GM13976 (cell line): ENCODE results near the gene ARHGEF17.

Source experiments
- DNase-seq: peaks from one replicate; pipeline ENCODE4 v3.0.0; 2012; ENCODE audit warnings: low spot score
- CTCF ChIP-seq: IDR thresholded peaks from 2 replicates; pipeline ENCODE4 v1.5.1; 2012; ENCODE audit warnings: borderline replicate concordance, mild to moderate bottlenecking; ENCODE audit not compliant: insufficient read depth; ENCODE audit errors: extremely low read depth, missing control alignments, control extremely low read depth
- in situ Hi-C: fragments of 300-500 bp; cut with MboI; formaldehyde crosslinking; loops from one replicate; pipeline ENCODE4 v1.12.0; 2022; ENCODE audit warnings: low sequenced_read_pairs, mixed read lengths, inconsistent platforms; ENCODE audit not compliant: unreplicated experiment

ARHGEF17 gene

GRCh38 chr11:73412308-73412707 lies 104.2 kb downstream of the ARHGEF17 start:
- no peak for DNase-seq

GRCh38 chr11:73413256-73413655 lies 105.2 kb downstream of the ARHGEF17 start:
- no peak for TF ChIP-seq CTCF
- DNase-seq = no peak
- in situ Hi-C loops = no loop called here

More at GRCh38 chr11:73412308-73412707, 104.2 kb downstream of the ARHGEF17 start:
- no peak for TF ChIP-seq CTCF
- in situ Hi-C loops = no loop called here

- DNase-seq = peak; percentile 41
- in situ Hi-C loops = no loop called here
- no peak for TF ChIP-seq CTCF
Measured at GRCh38 chr11:73414977-73415651, 107.0 kb downstream of the ARHGEF17 start.

- no peak for DNase-seq
- in situ Hi-C loops = no loop called here
- no peak for TF ChIP-seq CTCF
Measured at GRCh38 chr11:73415854-73416615, 108.0 kb downstream of the ARHGEF17 start.

GRCh38 chr11:73416786-73417185 lies 108.7 kb downstream of the ARHGEF17 start:
- TF ChIP-seq CTCF = no peak
- no peak for DNase-seq
- in situ Hi-C loops = no loop called here
